Measurements from ENCODE around the gene HSD17B4. TPM values are rescaled to one million over a fixed set of nuclear protein-coding genes. Genes with fewer than 3 reads are reported as not detected.

Gene HSD17B4
- total RNA-seq, 1 experiment from 2014 or later: 180 TPM

Other genes with a start within 250 kb of the HSD17B4 start
- 8.4 and 18.4 TPM in 2 replicates for gene TNFAIP8, start 96.5 kb upstream of the HSD17B4 start, total RNA-seq (2014; rRNA removed; shearing (Covaris generic))
- not detected in 2 replicates for gene FAM170A, start 177.1 kb downstream of the HSD17B4 start, total RNA-seq (2014; rRNA removed; shearing (Covaris generic))

All from M059J (cell line).